Retinal pigment epithelial cell (primary cell): Measurements from ENCODE around the gene EXOC5.
"Not testable (repeated sequence)": the region's sequence is repeated elsewhere in the genome, so short reads cannot be mapped to it uniquely, and the experiment has no call there.

Experiments
- DNase-seq: peaks from one replicate; pipeline ENCODE4 v3.0.0-alpha.2; 2010; ENCODE audit warnings: low read depth
- H3K4me3 ChIP-seq: 2 replicates; pipeline ENCODE4 v1.5.1; 2011; ENCODE audit warnings: mild to moderate bottlenecking, low read length, control low read depth, moderate library complexity
- CTCF ChIP-seq: conservative IDR thresholded peaks from 2 replicates; pipeline ENCODE4 v1.5.1; 2011; ENCODE audit warnings: low read depth, low read length, control low read depth, inconsistent platforms

EXOC5 gene

GRCh38 chr14:57254884-57255283 is 13.8 kb downstream of the EXOC5 start:
- no peak for TF ChIP-seq CTCF
- H3K4me3 ChIP-seq = no peak overlapping the region
- no peak for DNase-seq

GRCh38 chr14:57246933-57247657 is 21.6 kb downstream of the EXOC5 start:
- no peak overlapping the region for H3K4me3 ChIP-seq
- DNase-seq = no peak
- TF ChIP-seq CTCF = no peak

- H3K4me3 ChIP-seq = no peak overlapping the region
- DNase-seq = no peak
- TF ChIP-seq CTCF = no peak
Observed at GRCh38 chr14:57245941-57246340, 22.8 kb downstream of the EXOC5 start.

- no peak for TF ChIP-seq CTCF
- H3K4me3 ChIP-seq = no peak overlapping the region
- DNase-seq = no peak
Observed at GRCh38 chr14:57244106-57244505, 24.6 kb downstream of the EXOC5 start.

GRCh38 chr14:57243320-57243719 is 25.4 kb downstream of the EXOC5 start:
- no peak for TF ChIP-seq CTCF
- no peak overlapping the region for H3K4me3 ChIP-seq
- no peak for DNase-seq

- not testable (repeated sequence) for DNase-seq, H3K4me3 ChIP-seq
Observed at GRCh38 chr14:57240115-57240514, 28.6 kb downstream of the EXOC5 start.

GRCh38 chr14:57232006-57232405 is 36.7 kb downstream of the EXOC5 start:
- TF ChIP-seq CTCF = no peak
- H3K4me3 ChIP-seq = no peak overlapping the region
- DNase-seq = no peak

- H3K4me3 ChIP-seq, DNase-seq: not testable (repeated sequence)
Observed at GRCh38 chr14:57228320-57228719, 40.4 kb downstream of the EXOC5 start.
